Measurements from ENCODE around the gene ADAMTS20. TPM values are rescaled to one million over a fixed set of nuclear protein-coding genes. Genes with fewer than 3 reads are reported as not detected.
A peak's percentile ranks its signal among the peaks of the same experiment; 100 is the strongest.

Gene ADAMTS20
- total RNA-seq, 1 experiment from 2014 or later, result not detected

DNA sequence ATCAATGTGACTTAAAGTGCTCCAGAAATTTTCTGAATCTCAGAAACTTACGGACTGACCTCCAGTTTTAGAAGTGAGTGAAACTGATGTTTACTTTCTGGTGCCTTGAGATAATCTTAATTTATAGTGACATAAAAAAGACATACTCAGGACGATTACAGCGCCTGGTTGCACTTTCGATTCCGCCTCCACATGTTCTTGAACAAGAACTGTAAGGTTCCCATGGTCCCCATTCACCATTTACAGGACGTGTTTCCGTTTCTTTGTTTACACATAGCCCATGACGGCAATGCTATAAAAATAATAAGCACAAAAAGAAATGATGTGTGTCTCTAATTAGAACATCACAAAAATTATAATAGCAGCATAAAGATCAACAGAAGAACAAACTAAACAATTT is 98.2 kb downstream of the ADAMTS20 start:
- Histone ChIP-seq H3K4me1 (ENCODE audit: control insufficient read depth, insufficient read depth, low read length) (no peaks in the 10 kb centered on the region), H3K4me3 (ENCODE audit: low read depth in 2 of 2, low read length in 2 of 2) (no peak overlapping the region; a peak in 1 of 4 replicates), H3K36me3 (ENCODE audit: control insufficient read depth, insufficient read depth, low read length) (no peaks in the 10 kb centered on the region), H3K27me3 (ENCODE audit: control insufficient read depth, insufficient read depth, low read length) (no peaks in the 10 kb centered on the region), H3K27ac (ENCODE audit: low read length) (no peak overlapping the region), H3K9me3 (ENCODE audit: control insufficient read depth, insufficient read depth, low read depth, low read length) (peaks cover 6% of the 10 kb centered on the region)
- in situ Hi-C loops (cut with HindIII; ENCODE audit: low pct_unique_long_range_greater_than_20kb, low sequenced_read_pairs), result no loop called here
- POLR2A ChIA-PET, result no interaction called here
- ATAC-seq (no peak), DNase-seq (ENCODE audit: low read depth, low spot score) (no peak)
- TF ChIP-seq TCF7L2 (IDR thresholded peaks at IDR 0.05; ENCODE audit: low read depth, low read length) (no peak), SIN3A (IDR thresholded peaks at IDR 0.05; ENCODE audit: borderline replicate concordance, insufficient read depth, low read depth, low read length) (no peak), POLR2AphosphoS5 (IDR thresholded peaks at IDR 0.05; ENCODE audit: low read depth, low read length) (no peak)
- TF ChIP-seq, protein P1, sequence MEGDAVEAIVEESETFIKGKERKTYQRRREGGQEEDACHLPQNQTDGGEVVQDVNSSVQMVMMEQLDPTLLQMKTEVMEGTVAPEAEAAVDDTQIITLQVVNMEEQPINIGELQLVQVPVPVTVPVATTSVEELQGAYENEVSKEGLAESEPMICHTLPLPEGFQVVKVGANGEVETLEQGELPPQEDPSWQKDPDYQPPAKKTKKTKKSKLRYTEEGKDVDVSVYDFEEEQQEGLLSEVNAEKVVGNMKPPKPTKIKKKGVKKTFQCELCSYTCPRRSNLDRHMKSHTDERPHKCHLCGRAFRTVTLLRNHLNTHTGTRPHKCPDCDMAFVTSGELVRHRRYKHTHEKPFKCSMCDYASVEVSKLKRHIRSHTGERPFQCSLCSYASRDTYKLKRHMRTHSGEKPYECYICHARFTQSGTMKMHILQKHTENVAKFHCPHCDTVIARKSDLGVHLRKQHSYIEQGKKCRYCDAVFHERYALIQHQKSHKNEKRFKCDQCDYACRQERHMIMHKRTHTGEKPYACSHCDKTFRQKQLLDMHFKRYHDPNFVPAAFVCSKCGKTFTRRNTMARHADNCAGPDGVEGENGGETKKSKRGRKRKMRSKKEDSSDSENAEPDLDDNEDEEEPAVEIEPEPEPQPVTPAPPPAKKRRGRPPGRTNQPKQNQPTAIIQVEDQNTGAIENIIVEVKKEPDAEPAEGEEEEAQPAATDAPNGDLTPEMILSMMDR (IDR thresholded peaks at IDR 0.05), result no peak
- TF ChIP-seq, protein P2, sequence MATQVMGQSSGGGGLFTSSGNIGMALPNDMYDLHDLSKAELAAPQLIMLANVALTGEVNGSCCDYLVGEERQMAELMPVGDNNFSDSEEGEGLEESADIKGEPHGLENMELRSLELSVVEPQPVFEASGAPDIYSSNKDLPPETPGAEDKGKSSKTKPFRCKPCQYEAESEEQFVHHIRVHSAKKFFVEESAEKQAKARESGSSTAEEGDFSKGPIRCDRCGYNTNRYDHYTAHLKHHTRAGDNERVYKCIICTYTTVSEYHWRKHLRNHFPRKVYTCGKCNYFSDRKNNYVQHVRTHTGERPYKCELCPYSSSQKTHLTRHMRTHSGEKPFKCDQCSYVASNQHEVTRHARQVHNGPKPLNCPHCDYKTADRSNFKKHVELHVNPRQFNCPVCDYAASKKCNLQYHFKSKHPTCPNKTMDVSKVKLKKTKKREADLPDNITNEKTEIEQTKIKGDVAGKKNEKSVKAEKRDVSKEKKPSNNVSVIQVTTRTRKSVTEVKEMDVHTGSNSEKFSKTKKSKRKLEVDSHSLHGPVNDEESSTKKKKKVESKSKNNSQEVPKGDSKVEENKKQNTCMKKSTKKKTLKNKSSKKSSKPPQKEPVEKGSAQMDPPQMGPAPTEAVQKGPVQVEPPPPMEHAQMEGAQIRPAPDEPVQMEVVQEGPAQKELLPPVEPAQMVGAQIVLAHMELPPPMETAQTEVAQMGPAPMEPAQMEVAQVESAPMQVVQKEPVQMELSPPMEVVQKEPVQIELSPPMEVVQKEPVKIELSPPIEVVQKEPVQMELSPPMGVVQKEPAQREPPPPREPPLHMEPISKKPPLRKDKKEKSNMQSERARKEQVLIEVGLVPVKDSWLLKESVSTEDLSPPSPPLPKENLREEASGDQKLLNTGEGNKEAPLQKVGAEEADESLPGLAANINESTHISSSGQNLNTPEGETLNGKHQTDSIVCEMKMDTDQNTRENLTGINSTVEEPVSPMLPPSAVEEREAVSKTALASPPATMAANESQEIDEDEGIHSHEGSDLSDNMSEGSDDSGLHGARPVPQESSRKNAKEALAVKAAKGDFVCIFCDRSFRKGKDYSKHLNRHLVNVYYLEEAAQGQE (IDR thresholded peaks at IDR 0.05; ENCODE audit: insufficient read depth in 1 of 2, low read depth in 2 of 2, low read length in 1 of 2), result no peak
- intact Hi-C loops (cut with micrococcal nuclease; ENCODE audit: unreplicated experiment), result no loop called here
- BruUV-seq (replicated peaks), result no TSS peak
- CTCF ChIA-PET, result no interaction called here

DNA sequence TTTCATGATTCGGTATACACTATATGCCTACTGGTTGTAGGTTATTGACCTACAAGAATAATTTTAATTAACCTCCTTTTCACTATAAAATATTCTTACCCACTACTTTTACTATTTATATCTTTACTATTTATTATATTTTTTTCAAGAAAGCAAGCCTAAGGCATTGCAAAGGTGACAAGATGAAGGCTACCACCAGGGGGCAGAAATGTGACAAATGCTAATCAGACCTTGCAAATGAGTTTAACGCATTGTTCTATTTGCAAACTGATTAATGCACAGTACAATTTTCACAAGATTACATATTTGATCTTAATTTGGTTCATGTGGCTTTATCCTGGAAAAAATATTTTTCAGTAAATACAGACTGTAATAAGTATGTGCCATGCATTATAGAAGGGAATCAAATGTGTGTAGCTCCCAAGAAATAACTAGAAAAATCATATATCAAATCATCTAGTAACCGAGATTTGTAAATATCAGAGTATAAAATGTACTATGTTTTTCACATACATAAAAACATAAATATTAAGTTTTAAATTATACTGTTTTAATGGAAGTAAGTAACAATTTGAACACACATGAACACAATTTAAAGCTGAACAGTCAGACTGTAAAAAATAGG is 107.0 kb downstream of the ADAMTS20 start:
- no peak overlapping the region for H3K4me3 ChIP-seq (ENCODE audit: low read depth in 2 of 2, low read length in 2 of 2)
- CTCF ChIA-PET, result interaction anchor here (0.5 kb wide), 1 partner anchor 189 kb away, joined by 8 read pairs; no protein-coding TSS in a partner anchor
- no peak overlapping the region for H3K27ac ChIP-seq (ENCODE audit: low read length)
- no peaks in the 10 kb centered on the region for H3K9me3 ChIP-seq (ENCODE audit: control insufficient read depth, insufficient read depth, low read depth, low read length)
- TF ChIP-seq, protein P1 (IDR thresholded peaks at IDR 0.05), result peak; percentile 77; the same call in 1 of the 2 replicates
- TF ChIP-seq SIN3A (IDR thresholded peaks at IDR 0.05; ENCODE audit: borderline replicate concordance, insufficient read depth, low read depth, low read length) (no peak), POLR2AphosphoS5 (IDR thresholded peaks at IDR 0.05; ENCODE audit: low read depth, low read length) (no peak), TCF7L2 (IDR thresholded peaks at IDR 0.05; ENCODE audit: low read depth, low read length) (no peak)
- TF ChIP-seq, protein P2 (IDR thresholded peaks at IDR 0.05; ENCODE audit: insufficient read depth in 1 of 2, low read depth in 2 of 2, low read length in 1 of 2), result no peak
- in situ Hi-C loops (cut with HindIII; ENCODE audit: low pct_unique_long_range_greater_than_20kb, low sequenced_read_pairs) (no loop called here), intact Hi-C loops (cut with micrococcal nuclease; ENCODE audit: unreplicated experiment) (loop anchor here (5.0 kb wide), 1 partner anchor 437 kb away; no protein-coding TSS in a partner anchor)
- H3K27me3 ChIP-seq (ENCODE audit: control insufficient read depth, insufficient read depth, low read length), result no peaks in the 10 kb centered on the region
- ATAC-seq (no peak; the same call in 1 of the 2 replicates), DNase-seq (ENCODE audit: low read depth, low spot score) (peak; percentile 18)
- POLR2A ChIA-PET, result no interaction called here
- BruUV-seq (replicated peaks), result no TSS peak
- H3K4me1 ChIP-seq (ENCODE audit: control insufficient read depth, insufficient read depth, low read length), result no peaks in the 10 kb centered on the region
- H3K36me3 ChIP-seq (ENCODE audit: control insufficient read depth, insufficient read depth, low read length), result no peaks in the 10 kb centered on the region
